HCT116 (cell line): ENCODE data around the gene TRHDE. TPM values are rescaled to one million over a fixed set of nuclear protein-coding genes. Genes with fewer than 3 reads are reported as not detected.

Experiments
- ATAC-seq: fragments of 200-7000 bp; cut with Tn5 transposase; 2 replicates; pipeline ENCODE4 v1.9.1; 2020; ENCODE audit warnings: mild to moderate bottlenecking, moderate library complexity
- BruUV-seq: library from RNA; stranded (reverse); fragments of 400-500 nt; replicated peaks from 2 replicates; lab custom pipeline; 2021; lab: Mats Ljungman, UMichigan
- CTCF ChIA-PET: fragments of 300-600 bp; sonication (Branson Sonifier 250); formaldehyde crosslinking; loops from one replicate; lab custom pipeline; 2021; ENCODE audit warnings: antibody characterized with exemption; lab: Charles Lee
- POLR2A ChIA-PET: fragments of 300-600, 350-600 bp; sonication (Branson Sonifier 250); formaldehyde crosslinking; loops from one replicate; lab custom pipeline; 2021; ENCODE audit warnings: antibody characterized with exemption; lab: Charles Lee
- RAD21 ChIA-PET, 2 experiments: fragments of 300-600 bp; sonication (Branson Sonifier 250); formaldehyde crosslinking; loops; one replicate each; lab custom pipeline; 2023; ENCODE audit warnings: low total read pairs in 2 of 2; ENCODE audit not compliant: uncharacterized antibody in 2 of 2, unreplicated experiment in 2 of 2, low non-redundant PET in 1 of 2; lab: Charles Lee
- DNase-seq: peaks from one replicate; pipeline ENCODE4 v3.0.0-alpha.2; 2010; ENCODE audit warnings: low read depth, low spot score
- H2AFZ ChIP-seq: fragments of 200-600 bp; shearing (Covaris generic), sonication (generic); 2 replicates; pipeline ENCODE4 v1.6.1; 2017; ENCODE audit warnings: low read depth, mixed run types, mixed read lengths, antibody characterized with exemption, low read length; ENCODE audit not compliant: poor library complexity, severe bottlenecking
- H3K27ac ChIP-seq: 2 replicates; pipeline ENCODE4 v1.5.1; 2012; ENCODE audit warnings: low read depth, low read length
- H3K27me3 ChIP-seq: fragments of 200-600 bp; sonication (generic); 2 replicates; pipeline ENCODE4 v1.6.1; 2016; ENCODE audit warnings: mixed run types, low read length, mixed read lengths; ENCODE audit not compliant: insufficient read depth
- H3K36me3 ChIP-seq, 2 experiments: fragments of 200-500 bp in 1 of 2; fragments of 200-600 bp in 1 of 2; sonication (Bioruptor generic) in 1 of 2; sonication (generic) in 1 of 2; 2 replicates each; pipeline versions ENCODE4 v1.5.1 to v1.6.1; 2014 to 2016; ENCODE audit warnings: low read length in 2 of 2, inconsistent platforms in 1 of 2, mixed read lengths in 1 of 2, mixed run types in 1 of 2; ENCODE audit not compliant: insufficient read depth in 2 of 2, control insufficient read depth in 1 of 2
- H3K4me1 ChIP-seq, 2 experiments: fragments of 200-600 bp in 1 of 2; sonication (generic) in 1 of 2; 2 replicates each; pipeline versions ENCODE4 v1.5.1 to v1.6.1; 2012 to 2017; ENCODE audit warnings: low read length in 2 of 2, inconsistent platforms in 1 of 2, mild to moderate bottlenecking in 1 of 2, mixed read lengths in 1 of 2, mixed run types in 1 of 2, moderate library complexity in 1 of 2; ENCODE audit not compliant: insufficient read depth in 2 of 2, control insufficient read depth in 1 of 2
- H3K4me2 ChIP-seq: fragments of 200-600 bp; sonication (generic); 2 replicates; pipeline ENCODE4 v1.6.1; 2017; ENCODE audit warnings: mixed run types, low read length, mixed read lengths
- H3K4me3 ChIP-seq, 2 experiments: fragments of 200-600 bp in 1 of 2; sonication (generic) in 1 of 2; replicated peaks in 1 of 2; 2 replicates each; pipeline ENCODE4 v1.5.1; 2011 to 2016; ENCODE audit warnings: low read length in 2 of 2, control low read depth in 1 of 2, low read depth in 1 of 2, mild to moderate bottlenecking in 1 of 2, mixed read lengths in 1 of 2, mixed run types in 1 of 2
- H3K79me2 ChIP-seq: fragments of 200-600 bp; sonication (generic); 2 replicates; pipeline ENCODE4 v1.6.1; 2017; ENCODE audit warnings: mild to moderate bottlenecking, mixed run types, low read length, moderate library complexity, mixed read lengths; ENCODE audit not compliant: insufficient read depth
- H3K9ac ChIP-seq: fragments of 200-600 bp; sonication (generic); 2 replicates; pipeline ENCODE4 v1.6.1; 2016; ENCODE audit warnings: low read length, mixed read lengths
- H3K9me2 ChIP-seq: fragments of 200-600 bp; sonication (generic), shearing (Covaris generic); 2 replicates; pipeline ENCODE4 v1.6.1; 2017; ENCODE audit warnings: mixed run types, mild to moderate bottlenecking, moderate library complexity; ENCODE audit not compliant: insufficient read depth
- H3K9me3 ChIP-seq, 2 experiments: fragments of 200-500 bp in 1 of 2; fragments of 200-600 bp in 1 of 2; sonication (Bioruptor generic) in 1 of 2; sonication (generic) in 1 of 2; 2 replicates each; pipeline ENCODE4 v1.6.1; 2014 to 2017; ENCODE audit warnings: low read length in 2 of 2, mixed read lengths in 2 of 2, inconsistent platforms in 1 of 2, low read depth in 1 of 2, mild to moderate bottlenecking in 1 of 2, mixed run types in 1 of 2, moderate library complexity in 1 of 2; ENCODE audit not compliant: control insufficient read depth in 1 of 2, insufficient read depth in 1 of 2
- H4K20me1 ChIP-seq: fragments of 200-600 bp; sonication (generic), shearing (Covaris generic); 2 replicates; pipeline ENCODE4 v1.6.1; 2017; ENCODE audit warnings: mixed run types, mild to moderate bottlenecking, moderate library complexity; ENCODE audit not compliant: insufficient read depth
- CBX3 ChIP-seq: IDR thresholded peaks from 2 replicates; pipeline ENCODE4 v1.6.1; 2012; ENCODE audit warnings: low read depth
- CEBPB ChIP-seq: IDR thresholded peaks from 2 replicates; pipeline ENCODE4 v1.6.1; 2012; ENCODE audit warnings: low read depth
- EZH2 ChIP-seq: fragments of 200-600 bp; sonication (generic); IDR thresholded peaks from 2 replicates; pipeline ENCODE4 v1.6.1; 2017; ENCODE audit warnings: antibody characterized with exemption, mixed run types
- EZH2phosphoT487 ChIP-seq: fragments of 200-600 bp; IDR thresholded peaks from 2 replicates; pipeline ENCODE4 v1.6.1; 2018; ENCODE audit warnings: antibody characterized with exemption, borderline replicate concordance
- FOSL1 ChIP-seq: IDR thresholded peaks from 2 replicates; pipeline ENCODE4 v1.6.1; 2012; ENCODE audit warnings: low read depth
- JUND ChIP-seq: IDR thresholded peaks from 2 replicates; pipeline ENCODE4 v1.6.1; 2012
- POLR2A ChIP-seq: IDR thresholded peaks from 2 replicates; pipeline ENCODE4 v1.7.0; 2011; ENCODE audit warnings: borderline replicate concordance; ENCODE audit not compliant: insufficient read depth, insufficient read length; ENCODE audit errors: extremely low read depth
- POLR2AphosphoS5 ChIP-seq: IDR thresholded peaks from 2 replicates; pipeline ENCODE4 v1.6.1; 2011; ENCODE audit warnings: mild to moderate bottlenecking, low read depth, low read length, moderate library complexity
- RAD21 ChIP-seq: IDR thresholded peaks from 2 replicates; pipeline ENCODE4 v1.6.1; 2012; ENCODE audit warnings: low read depth, mild to moderate bottlenecking
- SIN3A ChIP-seq: IDR thresholded peaks from 2 replicates; pipeline ENCODE4 v1.6.1; 2012; ENCODE audit warnings: low read depth
- SRF ChIP-seq: IDR thresholded peaks from 2 replicates; pipeline ENCODE4 v1.6.1; 2012; ENCODE audit warnings: low read depth
- TCF7L2 ChIP-seq: IDR thresholded peaks from 2 replicates; pipeline ENCODE4 v1.7.0; 2011; ENCODE audit warnings: borderline replicate concordance, inconsistent platforms; ENCODE audit not compliant: insufficient read depth, insufficient read length; ENCODE audit errors: extremely low read depth
- ZFX ChIP-seq: fragments of 450-650 bp; IDR thresholded peaks from 2 replicates; pipeline ENCODE4 v1.6.1; 2017
- ZNF274 ChIP-seq: fragments of 200-500 bp; sonication (Bioruptor generic); IDR thresholded peaks from 2 replicates; pipeline ENCODE4 v1.6.1; 2014; ENCODE audit warnings: mild to moderate bottlenecking, low read depth, low read length, inconsistent platforms
- intact Hi-C: fragments of 100-400 bp; cut with micrococcal nuclease; formaldehyde crosslinking; loops from 2 replicates; pipeline ENCODE4 v1.10.0; 2022
- total RNA-seq: library from RNA; stranded (reverse); gene quantifications from one replicate; pipeline ENCODE4 v1.2.1, GENCODE V29; 2021; ENCODE audit not compliant: unreplicated experiment
- TF ChIP-seq, protein P1 (sequence below): IDR thresholded peaks from 2 replicates; pipeline ENCODE4 v1.6.1; 2012; ENCODE audit warnings: low read depth
- TF ChIP-seq, protein P2 (sequence below): IDR thresholded peaks from 2 replicates; pipeline ENCODE4 v1.6.1; 2012
- TF ChIP-seq, protein P3 (sequence below): IDR thresholded peaks from 2 replicates; pipeline ENCODE4 v1.6.1; 2011; ENCODE audit warnings: mild to moderate bottlenecking, low read length, moderate library complexity; ENCODE audit not compliant: insufficient replicate concordance; ENCODE audit errors: extremely low read depth
- TF ChIP-seq, protein P4 (sequence below): IDR thresholded peaks from 2 replicates; pipeline ENCODE4 v1.6.1; 2012
- TF ChIP-seq, protein P5 (sequence below), 3 experiments: fragments of 200-600 bp in 1 of 3; sonication (generic) in 1 of 3; IDR thresholded peaks in 2 of 3; conservative IDR thresholded peaks in 1 of 3; 2 replicates each; pipeline ENCODE4 v1.5.1; 2012 to 2017; ENCODE audit warnings: low read depth in 2 of 3, low read length in 2 of 3, antibody characterized with exemption in 1 of 3, borderline replicate concordance in 1 of 3, control low read depth in 1 of 3, mild to moderate bottlenecking in 1 of 3, mixed read lengths in 1 of 3, mixed run types in 1 of 3, moderate library complexity in 1 of 3; ENCODE audit not compliant: insufficient read depth in 1 of 3

TRHDE gene
- total RNA-seq, 1 experiment from 2014 or later = 2.9 TPM

DNA sequence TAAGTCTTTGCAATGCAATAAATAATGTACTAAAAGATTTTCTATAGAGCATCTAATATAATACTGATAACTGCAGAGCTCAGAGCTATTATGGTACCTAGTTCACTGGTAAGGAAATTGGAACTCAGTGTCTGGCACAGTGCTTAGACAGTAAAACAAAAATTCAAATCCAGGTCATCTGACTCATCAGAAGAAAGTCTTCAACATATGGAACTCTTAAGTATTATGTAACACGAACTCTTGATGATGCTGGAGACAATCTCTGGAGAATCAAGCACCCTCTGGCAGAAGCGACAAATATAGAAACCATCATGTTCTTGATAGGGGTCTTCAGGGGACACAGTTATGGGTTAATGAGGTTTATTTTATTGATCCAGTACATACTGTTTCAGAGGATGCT lies 37.3 kb upstream of the TRHDE start:
- no peaks in the 10 kb centered on the region for H3K79me2 ChIP-seq
- DNase-seq (no peak), ATAC-seq (no peak)
- H3K4me2 ChIP-seq = no peak overlapping the region
- no peaks in the 10 kb centered on the region for H3K36me3 ChIP-seq
- H3K9me2 ChIP-seq = no peaks in the 10 kb centered on the region
- no peak overlapping the region for H2AFZ ChIP-seq
- BruUV-seq = no TSS peak
- H3K9ac ChIP-seq = no peak overlapping the region
- CTCF ChIA-PET = no interaction called here
- RAD21 ChIA-PET = no interaction called here
- no peak overlapping the region for H3K27ac ChIP-seq
- TF ChIP-seq SIN3A = no peak
- TF ChIP-seq, protein P1, sequence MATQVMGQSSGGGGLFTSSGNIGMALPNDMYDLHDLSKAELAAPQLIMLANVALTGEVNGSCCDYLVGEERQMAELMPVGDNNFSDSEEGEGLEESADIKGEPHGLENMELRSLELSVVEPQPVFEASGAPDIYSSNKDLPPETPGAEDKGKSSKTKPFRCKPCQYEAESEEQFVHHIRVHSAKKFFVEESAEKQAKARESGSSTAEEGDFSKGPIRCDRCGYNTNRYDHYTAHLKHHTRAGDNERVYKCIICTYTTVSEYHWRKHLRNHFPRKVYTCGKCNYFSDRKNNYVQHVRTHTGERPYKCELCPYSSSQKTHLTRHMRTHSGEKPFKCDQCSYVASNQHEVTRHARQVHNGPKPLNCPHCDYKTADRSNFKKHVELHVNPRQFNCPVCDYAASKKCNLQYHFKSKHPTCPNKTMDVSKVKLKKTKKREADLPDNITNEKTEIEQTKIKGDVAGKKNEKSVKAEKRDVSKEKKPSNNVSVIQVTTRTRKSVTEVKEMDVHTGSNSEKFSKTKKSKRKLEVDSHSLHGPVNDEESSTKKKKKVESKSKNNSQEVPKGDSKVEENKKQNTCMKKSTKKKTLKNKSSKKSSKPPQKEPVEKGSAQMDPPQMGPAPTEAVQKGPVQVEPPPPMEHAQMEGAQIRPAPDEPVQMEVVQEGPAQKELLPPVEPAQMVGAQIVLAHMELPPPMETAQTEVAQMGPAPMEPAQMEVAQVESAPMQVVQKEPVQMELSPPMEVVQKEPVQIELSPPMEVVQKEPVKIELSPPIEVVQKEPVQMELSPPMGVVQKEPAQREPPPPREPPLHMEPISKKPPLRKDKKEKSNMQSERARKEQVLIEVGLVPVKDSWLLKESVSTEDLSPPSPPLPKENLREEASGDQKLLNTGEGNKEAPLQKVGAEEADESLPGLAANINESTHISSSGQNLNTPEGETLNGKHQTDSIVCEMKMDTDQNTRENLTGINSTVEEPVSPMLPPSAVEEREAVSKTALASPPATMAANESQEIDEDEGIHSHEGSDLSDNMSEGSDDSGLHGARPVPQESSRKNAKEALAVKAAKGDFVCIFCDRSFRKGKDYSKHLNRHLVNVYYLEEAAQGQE = no peak
- TF ChIP-seq POLR2AphosphoS5 = no peak
- TF ChIP-seq, protein P2, sequence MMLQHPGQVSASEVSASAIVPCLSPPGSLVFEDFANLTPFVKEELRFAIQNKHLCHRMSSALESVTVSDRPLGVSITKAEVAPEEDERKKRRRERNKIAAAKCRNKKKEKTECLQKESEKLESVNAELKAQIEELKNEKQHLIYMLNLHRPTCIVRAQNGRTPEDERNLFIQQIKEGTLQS = no peak
- no peak for TF ChIP-seq EZH2phosphoT487
- no peak for TF ChIP-seq RAD21
- TF ChIP-seq, protein P3, sequence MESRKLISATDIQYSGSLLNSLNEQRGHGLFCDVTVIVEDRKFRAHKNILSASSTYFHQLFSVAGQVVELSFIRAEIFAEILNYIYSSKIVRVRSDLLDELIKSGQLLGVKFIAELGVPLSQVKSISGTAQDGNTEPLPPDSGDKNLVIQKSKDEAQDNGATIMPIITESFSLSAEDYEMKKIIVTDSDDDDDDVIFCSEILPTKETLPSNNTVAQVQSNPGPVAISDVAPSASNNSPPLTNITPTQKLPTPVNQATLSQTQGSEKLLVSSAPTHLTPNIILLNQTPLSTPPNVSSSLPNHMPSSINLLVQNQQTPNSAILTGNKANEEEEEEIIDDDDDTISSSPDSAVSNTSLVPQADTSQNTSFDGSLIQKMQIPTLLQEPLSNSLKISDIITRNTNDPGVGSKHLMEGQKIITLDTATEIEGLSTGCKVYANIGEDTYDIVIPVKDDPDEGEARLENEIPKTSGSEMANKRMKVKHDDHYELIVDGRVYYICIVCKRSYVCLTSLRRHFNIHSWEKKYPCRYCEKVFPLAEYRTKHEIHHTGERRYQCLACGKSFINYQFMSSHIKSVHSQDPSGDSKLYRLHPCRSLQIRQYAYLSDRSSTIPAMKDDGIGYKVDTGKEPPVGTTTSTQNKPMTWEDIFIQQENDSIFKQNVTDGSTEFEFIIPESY = no peak
- TF ChIP-seq FOSL1 = no peak
- TF ChIP-seq CBX3 = no peak
- no peak for TF ChIP-seq ZFX
- no peak for TF ChIP-seq EZH2
- TF ChIP-seq POLR2A = no peak
- no peak for TF ChIP-seq CEBPB
- no peak for TF ChIP-seq JUND
- TF ChIP-seq, protein P4, sequence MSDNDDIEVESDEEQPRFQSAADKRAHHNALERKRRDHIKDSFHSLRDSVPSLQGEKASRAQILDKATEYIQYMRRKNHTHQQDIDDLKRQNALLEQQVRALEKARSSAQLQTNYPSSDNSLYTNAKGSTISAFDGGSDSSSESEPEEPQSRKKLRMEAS = no peak
- TF ChIP-seq ZNF274 = no peak
- TF ChIP-seq, protein P5, sequence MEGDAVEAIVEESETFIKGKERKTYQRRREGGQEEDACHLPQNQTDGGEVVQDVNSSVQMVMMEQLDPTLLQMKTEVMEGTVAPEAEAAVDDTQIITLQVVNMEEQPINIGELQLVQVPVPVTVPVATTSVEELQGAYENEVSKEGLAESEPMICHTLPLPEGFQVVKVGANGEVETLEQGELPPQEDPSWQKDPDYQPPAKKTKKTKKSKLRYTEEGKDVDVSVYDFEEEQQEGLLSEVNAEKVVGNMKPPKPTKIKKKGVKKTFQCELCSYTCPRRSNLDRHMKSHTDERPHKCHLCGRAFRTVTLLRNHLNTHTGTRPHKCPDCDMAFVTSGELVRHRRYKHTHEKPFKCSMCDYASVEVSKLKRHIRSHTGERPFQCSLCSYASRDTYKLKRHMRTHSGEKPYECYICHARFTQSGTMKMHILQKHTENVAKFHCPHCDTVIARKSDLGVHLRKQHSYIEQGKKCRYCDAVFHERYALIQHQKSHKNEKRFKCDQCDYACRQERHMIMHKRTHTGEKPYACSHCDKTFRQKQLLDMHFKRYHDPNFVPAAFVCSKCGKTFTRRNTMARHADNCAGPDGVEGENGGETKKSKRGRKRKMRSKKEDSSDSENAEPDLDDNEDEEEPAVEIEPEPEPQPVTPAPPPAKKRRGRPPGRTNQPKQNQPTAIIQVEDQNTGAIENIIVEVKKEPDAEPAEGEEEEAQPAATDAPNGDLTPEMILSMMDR (IDR thresholded peaks at IDR 0.05 in 2 of 3, conservative IDR thresholded peaks at IDR 0.05 in 1 of 3; ENCODE audit: borderline replicate concordance in 1 of 3, insufficient read depth in 1 of 3, low read depth in 2 of 3, low read length in 2 of 3) = no peak
- no peak for TF ChIP-seq SRF
- TF ChIP-seq TCF7L2 = no peak
- intact Hi-C loops = no loop called here
- POLR2A ChIA-PET = no interaction called here
- no peak overlapping the region for H3K4me3 ChIP-seq
- no peaks in the 10 kb centered on the region for H3K9me3 ChIP-seq
- no peaks in the 10 kb centered on the region for H3K27me3 ChIP-seq
- no peaks in the 10 kb centered on the region for H3K4me1 ChIP-seq
- no peaks in the 10 kb centered on the region for H4K20me1 ChIP-seq
